GM11168 (cell line): ENCODE measurements around the gene SRMS.
"Not testable (repeated sequence)": the region's sequence is repeated elsewhere in the genome, so short reads cannot be mapped to it uniquely, and the experiment has no call there.

Experiments used
- in situ Hi-C: fragments of 300-500 bp; cut with MboI; formaldehyde crosslinking; loops from one replicate; pipeline ENCODE4 v1.12.0; 2022; ENCODE audit warnings: low sequenced_read_pairs; ENCODE audit not compliant: unreplicated experiment

The SRMS gene

DNA sequence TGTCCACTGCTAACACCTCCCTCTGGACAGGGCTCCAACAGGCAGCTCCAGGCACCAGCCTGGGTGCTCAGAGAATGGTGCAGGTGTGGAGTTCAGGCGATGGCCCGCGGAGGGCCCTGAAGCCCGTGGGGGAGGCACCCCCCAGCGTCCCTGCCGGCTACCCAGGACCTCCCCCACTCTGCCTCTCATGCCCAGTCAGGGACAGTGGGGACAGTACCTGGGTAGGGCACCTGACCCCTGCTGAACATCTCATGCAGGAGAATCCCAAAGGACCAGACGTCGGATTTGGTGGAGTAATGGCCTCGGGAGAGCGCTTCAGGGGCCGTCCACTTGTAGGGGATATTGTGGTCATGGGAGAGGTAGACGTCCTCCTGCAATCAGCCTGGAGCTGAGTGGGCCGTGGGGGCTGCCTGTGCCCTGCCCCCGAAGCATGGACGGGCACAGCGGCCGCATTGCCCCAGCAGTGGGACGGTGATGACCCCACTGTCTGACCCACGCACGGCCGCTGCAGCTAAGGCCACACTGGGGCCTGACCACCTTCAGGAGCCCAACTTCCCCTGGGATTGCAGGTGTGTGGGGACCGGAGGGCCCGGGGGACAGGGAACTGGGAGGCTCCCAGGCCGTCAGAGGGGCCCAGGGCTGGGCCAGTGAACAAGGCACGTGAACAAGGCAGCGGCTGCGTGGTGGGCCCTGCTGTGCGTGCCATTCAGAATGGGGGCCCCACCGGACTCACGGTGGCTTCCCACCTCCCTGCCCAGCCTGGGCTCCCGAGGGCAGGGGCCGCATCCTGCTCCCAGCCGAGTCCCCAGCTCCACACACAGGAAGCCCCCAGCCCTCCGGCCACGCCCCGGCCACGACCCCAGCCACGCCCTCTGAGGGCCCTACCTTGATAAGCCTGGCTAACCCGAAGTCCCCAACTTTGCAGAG lies 17.4 kb downstream of the SRMS start:
- in situ Hi-C loops = no loop called here

GRCh38 chr20:63529180-63529860 lies 18.2 kb downstream of the SRMS start:
- in situ Hi-C loops = no loop called here

- in situ Hi-C loops = no loop called here
Measured at GRCh38 chr20:63527184-63527583, 20.4 kb downstream of the SRMS start.

- in situ Hi-C loops = no loop called here
Measured at GRCh38 chr20:63525971-63526370, 21.6 kb downstream of the SRMS start.

GRCh38 chr20:63525185-63525584 lies 22.4 kb downstream of the SRMS start:
- in situ Hi-C loops = no loop called here

DNA sequence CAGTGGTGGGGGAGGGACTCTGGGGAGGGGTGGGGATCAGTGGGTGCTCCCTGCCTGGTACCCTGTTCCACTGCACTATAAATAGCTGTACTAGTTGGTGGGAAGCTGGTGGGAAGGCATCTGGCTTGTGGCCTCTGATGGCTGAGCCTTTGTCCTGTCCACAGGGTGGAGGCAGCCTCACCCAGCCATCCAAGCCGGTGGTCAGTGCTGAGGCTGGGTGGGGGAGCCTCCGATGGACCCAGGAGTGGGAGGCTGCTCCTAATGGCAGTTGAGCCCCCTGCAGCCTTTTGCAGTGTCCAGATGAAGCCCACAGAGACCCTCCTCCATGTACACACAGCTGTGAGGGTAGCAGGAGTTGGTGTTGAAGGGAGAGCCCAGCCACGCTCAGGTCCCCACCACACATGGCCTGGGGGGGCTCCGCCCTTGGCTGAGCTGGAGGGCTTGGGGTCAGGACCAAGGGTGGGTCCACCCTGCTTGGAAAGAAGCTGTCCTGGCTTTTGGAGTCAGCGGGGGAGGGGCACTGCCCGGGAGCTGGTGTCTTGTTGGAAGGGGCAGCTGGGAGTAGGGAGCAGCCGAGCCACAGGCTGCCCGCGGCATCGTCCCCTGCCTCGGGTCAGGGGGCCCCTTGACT lies 24.5 kb downstream of the SRMS start:
- in situ Hi-C loops = no loop called here

DNA sequence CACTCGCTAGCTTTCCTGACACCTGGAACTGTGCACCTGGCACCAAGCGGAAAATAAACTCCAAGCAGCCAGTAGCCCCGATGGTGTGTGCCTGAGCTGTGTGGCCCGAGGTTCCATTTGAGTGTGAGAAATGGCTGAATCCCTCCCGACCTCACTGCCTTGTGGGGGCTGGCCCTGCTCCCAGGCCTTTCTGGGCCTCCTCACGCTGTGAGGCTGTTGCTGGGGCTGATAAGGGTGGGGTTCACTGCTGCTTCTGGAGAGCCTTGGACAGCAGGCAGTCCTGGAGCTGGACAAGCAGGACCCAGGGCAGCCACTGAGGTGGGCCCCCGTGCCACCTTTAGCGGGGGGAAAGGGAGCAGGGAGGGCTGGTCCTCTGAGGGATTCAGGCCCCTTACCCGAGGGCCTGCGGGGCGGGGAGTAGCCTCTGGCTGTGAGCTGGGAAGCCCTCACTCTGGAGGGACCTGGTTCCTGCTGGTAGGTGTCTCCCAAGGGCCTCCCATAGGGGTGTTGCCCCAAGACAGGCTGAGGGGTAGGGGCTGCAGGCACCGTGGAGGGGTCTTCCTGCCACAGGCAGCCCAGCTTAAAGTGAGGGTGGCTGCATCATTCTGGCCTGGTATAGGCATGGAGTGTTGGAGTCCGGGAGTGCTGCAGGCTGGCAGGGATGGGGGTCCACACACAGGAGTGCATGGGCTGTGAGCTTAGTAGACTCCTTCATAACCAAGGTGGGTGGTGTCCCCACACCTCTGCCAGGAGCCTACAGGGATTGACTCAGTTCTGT lies 25.3 kb downstream of the SRMS start:
- in situ Hi-C loops = no loop called here

- in situ Hi-C loops = no loop called here
Measured at GRCh38 chr20:63521602-63522001, 25.9 kb downstream of the SRMS start.

DNA sequence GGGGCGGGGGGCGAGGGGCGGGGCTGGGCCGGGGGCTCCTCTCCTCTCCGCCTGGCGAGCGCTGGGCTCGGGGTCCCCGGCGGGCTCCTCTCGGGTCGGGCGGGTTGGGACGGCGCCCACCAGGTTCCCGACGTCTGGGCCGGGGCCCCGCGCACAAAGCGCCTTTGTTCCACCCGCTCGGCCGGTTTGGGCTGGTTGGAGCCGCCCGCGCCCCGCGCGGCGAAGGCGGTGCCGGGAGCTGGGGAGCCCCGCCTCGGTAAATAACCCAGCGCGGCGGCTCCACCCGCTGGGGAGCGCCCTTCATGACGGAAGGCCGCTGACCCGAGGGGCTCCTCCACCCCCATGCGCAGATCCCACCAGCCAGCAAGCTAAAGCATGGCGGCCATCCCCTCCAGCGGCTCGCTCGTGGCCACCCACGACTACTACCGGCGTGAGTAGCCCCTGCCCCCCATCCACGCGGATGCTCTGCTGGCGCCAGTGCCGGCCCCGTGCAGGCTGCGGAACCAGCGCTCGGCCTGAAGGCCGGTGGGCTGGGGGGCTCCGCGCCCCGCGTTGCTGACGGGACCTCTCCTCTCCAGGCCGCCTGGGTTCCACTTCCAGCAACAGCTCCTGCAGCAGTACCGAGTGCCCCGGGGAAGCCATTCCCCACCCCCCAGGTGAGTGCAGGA lies 26.5 kb downstream of the SRMS start:
- in situ Hi-C loops = no loop called here

- in situ Hi-C loops = no loop called here
Measured at GRCh38 chr20:63520504-63520933, 27.0 kb downstream of the SRMS start, which contains the start of gene PPDPF. TSS of gene PPDPF (plus strand) at chr20:63520765. CDS start at chr20:63521309, 544 bp downstream.

DNA sequence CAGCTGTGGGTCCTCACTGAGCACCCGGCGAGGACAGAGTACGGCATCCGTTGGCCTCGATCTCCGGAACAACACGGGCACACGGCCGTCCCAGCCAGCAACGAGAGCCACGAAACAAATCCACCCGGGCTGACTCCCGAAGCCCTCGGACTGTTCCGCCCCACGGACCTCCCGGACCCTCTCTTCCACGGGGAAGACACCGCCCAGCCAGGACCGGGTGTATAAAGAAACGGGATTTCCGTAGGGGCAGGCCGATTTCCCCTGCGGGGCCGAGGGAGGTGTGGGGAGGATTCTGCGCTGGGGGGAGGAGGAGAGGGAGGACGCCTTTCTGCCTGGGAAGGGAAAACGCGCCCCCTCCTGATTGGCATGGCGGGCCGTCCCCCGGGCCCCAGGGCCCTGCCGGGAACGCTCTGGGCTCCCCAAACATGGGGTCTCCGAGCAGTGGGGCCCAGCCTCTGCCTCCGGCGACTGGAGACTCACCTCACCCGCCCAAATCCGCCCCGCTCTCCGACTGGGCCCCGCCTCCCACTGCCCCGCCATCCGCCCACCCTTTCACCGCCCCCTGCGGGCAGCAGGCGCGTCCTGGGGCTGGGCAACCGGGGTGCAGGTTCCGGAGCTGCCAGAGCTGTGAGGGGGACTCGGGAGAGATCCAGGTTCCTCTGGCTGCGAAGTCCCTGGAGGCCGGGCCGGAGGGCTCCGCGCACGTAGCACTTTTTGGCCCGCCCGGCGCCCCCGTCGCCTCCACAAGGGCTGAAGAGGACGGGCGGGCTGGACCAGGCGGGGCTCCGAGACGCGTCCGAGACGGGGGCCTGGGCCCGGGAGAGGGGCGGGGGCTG lies 27.7 kb downstream of the SRMS start:
- in situ Hi-C loops = no loop called here

DNA sequence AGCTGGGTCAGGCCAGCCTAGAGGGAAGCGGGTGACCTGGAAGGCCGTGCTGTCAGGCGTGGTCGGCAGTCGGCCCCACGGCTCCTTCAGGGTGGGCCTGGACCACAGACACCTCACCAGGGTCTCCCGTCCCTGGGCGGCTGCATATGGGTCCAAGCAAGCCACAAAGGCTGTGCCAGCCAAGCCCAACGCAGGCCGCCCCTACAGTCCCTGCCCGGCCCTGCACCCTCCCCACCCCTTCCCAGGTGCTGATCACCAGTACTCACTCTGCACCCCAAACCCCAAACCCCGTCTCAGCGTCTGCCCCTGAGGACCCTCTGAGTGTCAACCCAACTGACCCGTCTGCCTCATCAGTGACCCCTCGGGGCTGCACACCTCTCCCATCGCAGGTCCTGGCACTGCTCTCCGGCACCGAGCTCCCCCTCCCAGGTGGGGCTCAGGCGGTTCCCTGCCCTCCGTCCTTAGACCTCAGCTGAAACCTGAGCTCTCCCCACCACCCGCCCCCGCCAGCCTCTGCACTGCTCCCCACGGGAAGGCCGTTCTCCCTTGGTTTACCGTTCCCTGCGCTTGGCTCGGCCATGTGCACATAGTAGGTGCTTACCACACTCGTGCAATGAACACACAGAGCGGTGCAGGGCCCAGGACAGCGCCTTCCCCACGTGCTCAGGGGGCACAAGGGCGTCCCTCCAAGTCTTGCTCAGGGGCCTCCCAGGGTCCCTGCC lies 28.4 kb downstream of the SRMS start:
- in situ Hi-C loops = no loop called here

DNA sequence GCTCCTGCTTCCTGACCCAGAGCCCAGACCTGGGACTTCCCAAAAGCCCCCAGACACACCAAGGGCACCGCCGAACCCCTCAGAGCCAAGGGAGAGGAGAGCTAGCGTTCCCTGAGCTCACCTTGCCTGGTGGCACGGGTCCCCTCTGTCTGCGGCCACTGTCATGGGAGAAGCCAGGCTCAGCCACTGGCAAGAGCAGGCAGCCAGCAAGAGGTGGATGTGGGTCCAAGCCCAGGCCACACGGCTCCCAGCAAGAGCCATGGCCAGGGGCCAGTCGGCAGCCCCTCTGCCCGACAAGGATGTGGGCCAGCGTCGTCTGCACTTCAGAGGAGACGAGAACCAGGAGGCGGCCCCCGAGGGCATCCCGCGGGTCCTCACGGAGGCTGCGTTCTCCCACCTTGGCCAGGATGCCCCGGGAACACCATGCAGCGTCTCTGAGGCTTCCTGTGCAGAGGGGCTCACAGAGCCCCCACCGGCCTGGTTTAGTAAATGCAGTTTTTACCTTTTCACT lies 29.1 kb downstream of the SRMS start:
- in situ Hi-C loops = no loop called here

DNA sequence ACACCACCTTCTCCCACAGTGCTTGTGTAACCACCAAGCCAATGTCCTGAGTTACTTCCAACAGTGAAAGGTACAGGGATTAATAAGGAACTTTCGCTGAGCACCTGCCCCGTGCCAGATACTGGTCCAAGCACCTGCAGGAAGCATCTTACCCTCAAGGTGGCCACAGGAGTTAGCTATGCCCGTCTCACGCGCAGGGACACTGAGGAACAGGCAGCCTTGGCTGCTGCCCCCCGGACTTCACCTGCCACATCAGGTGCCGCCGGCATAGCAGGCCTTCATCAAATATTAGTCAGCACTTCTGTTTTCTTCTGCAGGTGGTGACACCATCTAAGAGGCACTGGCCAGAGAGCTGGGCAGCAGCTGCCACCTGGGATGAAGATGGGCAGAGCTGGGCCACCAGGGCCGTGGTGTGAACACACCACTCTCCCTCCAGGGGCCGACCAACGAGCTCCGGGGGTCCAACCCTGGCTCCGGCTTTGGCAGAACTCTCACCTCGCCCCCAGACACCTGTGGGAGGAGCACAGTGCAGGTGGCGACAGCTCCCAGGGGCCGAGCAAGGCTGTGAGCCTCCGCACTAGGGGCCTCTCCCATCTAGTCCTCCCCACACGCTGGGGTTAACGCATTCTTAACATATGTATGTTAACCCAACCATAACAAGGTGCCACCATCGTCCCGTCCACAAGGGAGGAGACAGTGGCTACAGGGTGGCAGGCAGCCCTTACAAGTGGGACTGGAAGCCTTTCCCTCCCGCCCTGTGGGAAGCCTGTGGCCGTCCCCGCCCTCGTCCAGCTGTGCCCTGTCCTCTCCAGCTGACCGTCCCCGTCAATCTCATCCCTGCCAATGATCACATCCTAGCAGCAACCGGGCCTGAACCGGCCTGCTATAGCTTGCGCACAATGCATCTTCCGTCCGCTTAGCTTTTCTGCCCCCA lies 29.9 kb downstream of the SRMS start:
- in situ Hi-C loops = no loop called here

DNA sequence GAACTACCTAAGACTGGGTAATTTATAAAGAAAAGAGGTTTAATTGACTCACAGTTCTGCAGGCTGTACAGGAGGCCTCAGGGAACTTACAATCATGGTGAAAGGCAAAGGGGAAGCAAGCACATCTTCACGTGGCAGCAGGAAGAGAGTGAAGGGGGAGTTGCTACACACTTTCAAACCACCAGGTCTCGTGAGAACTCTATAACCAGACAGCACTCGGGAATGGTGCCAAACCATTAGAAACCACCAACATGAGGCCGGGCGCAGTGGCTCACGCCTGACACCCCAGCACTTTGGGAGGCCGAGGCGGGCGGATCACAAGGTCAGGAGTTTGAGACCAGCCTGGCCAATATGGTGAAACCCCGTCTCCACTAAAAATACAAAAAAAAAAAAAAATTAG lies 33.0 kb downstream of the SRMS start:
- in situ Hi-C loops = not testable (repeated sequence)

GRCh38 chr20:63513207-63513606 lies 34.3 kb downstream of the SRMS start:
- in situ Hi-C loops = no loop called here

DNA sequence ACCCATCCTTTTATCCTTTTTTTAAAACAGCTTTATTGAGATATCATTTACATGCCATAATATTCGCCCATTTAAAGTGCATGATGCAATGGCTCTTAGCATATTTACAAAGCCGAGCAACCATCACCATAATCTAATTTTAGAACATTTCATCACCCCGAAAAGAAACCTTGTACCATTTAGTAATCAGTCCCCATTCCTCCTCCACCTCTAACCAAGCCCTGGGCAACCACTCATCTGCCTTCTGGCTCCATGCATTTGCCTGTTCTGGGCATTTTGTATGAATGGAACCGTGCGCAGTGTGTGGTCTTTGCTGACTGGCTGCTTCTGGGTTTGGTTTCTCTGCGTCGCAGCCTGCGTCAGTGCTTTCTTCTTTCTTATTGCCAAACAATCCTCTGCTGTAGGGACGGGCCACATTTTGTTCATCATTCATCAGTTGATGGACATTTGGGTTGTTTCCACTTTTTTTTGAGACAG lies 38.4 kb downstream of the SRMS start:
- in situ Hi-C loops = no loop called here
